HG02571 (cell line): ENCODE results near the gene ACTL7B.
"Not testable (repeated sequence)": the region's sequence is repeated elsewhere in the genome, so short reads cannot be mapped to it uniquely, and the experiment has no call there.

Experiments
- ATAC-seq: cut with Tn5 transposase; IDR thresholded peaks from one replicate; pipeline ENCODE4 v1.9.1; 2021; ENCODE audit warnings: mild to moderate bottlenecking, moderate library complexity; ENCODE audit not compliant: unreplicated experiment

The ACTL7B gene

DNA sequence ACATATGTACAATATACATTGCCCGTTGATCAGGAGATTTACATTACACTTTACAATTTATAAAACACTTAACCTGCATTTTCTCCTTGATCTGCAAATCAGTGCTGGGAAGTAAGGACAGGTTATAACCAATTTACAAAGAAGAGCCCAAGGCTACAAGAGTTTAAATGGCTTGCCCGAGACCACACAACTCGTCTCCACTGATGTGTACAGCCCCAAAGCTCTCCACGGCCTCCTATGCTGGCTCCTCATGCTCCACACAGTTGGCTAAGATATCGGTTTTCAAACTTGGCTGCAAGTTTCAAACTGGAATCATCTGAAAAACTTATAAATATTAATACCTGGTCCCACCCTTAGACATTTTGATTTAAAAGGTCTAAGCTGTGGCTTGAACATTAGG is 10.3 kb downstream of the ACTL7B start:
- ATAC-seq, result no peak

DNA sequence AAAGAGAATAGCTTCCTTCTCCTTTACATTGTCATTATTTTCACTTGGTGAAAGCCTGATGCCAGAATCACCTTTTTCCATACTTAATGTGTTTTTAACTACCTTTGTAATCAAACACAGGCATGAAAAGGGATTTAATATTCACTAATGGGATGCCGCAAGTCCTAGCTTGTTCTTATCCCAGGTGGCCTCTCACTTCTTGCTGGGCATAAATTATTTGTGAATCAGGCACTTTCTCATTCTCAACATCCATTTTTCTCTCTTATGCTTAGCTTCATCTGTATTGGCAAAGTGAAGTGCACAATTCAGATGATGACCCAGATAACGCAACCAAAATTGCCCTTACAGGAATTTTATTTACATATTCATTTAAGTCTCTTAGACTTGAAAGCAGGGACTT is 10.9 kb downstream of the ACTL7B start:
- no peak for ATAC-seq

DNA sequence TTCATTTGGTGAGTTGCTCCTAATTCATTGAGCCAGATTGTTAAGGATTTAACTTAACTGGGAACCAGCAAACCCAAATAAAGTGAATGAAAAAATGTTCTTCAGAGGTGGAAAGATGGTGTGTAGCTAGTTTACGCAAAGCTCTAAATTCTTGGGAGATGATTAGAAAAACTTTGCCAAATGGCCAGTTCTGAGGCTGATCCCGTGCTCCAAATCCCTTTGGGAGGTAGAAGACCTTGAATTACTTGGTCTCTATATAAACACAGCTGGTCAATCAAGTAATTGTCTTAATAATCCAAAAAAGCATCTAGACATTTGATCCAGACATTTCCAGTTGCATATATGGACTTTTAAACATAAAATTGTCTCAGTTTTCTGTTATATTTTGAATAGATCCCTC is 11.4 kb downstream of the ACTL7B start:
- no peak for ATAC-seq

DNA sequence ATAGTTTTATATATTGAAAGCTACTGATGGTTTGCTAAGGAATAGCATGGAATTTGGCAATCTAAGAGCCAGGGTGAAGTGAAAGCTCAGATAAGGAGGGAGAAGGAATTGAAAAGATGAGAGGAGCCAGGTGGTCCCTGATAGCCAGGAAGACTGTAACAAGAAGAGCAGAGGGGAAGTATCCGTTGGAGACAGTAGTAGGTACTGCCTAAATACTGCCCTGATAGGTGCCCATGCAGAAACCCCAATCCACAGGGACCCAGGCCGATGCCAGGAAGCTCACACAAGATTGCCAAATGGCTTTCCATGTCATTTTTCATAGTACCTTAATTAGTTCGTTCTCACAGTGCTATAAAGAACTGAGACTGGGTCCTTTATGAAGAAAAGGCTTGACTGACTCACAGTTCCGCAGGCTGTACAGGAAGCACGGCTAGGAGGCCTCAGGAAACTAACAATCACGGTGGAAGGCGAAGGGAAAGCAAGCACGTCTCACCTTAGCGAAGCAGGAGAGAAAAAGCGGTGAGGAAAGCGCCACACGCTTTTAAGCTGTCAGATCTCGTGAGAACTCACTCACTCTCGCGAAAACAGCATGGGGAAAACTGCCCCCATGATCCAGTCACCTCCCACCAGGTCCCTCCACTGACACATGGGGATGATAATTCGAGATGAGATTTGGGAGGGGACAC is 13.0 kb downstream of the ACTL7B start:
- ATAC-seq, result no peak

DNA sequence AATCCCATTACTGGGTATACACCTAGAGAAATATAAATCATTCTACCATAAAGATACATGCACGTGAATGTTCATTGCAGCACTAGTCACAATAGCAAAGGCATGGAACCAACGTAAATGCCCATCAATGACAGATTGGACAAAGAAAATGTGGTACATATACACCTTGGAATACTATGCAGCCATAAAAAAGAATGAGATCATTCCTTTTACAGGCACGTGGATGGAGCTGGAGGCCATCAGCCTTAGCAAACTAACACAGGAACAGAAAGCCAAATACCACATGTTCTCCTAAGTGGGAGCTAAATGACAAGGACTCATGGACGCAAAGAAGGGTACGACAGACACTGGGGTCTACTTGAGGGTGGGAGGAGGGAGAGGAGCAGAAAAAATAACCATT is 16.2 kb downstream of the ACTL7B start:
- not testable (repeated sequence) for ATAC-seq

DNA sequence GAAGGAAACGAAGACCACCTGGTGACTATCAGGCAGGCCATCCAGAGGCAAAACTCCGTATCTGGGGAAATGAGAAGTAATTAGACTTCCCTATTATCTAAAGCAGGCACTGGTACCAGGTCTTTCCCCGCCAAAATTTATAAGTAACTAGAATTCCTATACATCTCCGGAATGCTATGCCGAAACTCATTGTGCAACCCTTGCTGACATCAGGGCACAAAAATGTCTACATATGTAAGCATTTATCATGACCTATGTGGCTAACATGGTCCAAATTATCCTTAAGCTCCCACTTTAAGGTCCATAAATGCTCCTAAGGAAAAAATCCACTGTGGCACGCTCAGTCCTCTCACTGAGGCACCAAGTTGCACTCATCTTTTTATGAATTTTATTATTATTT is 17.8 kb downstream of the ACTL7B start:
- ATAC-seq, result no peak

DNA sequence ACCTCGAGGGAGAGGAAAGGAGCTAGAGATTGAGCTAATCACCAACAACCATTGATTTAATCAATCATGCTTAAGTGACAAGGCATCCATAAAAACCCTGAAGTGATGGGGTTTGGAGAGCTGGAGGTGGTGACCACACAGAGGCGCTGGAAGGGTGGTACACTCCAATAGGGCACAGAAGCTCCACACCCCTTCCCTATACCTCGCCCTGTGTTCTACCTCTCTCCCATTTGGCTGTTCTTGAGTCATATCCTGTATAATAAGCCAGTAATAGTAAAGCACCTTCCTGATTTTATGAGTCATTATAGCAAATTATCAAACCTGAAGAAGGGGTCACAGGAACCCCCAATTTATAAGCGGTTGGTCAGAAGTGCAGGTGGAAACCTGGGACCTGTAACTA is 18.3 kb downstream of the ACTL7B start:
- ATAC-seq, result no peak

DNA sequence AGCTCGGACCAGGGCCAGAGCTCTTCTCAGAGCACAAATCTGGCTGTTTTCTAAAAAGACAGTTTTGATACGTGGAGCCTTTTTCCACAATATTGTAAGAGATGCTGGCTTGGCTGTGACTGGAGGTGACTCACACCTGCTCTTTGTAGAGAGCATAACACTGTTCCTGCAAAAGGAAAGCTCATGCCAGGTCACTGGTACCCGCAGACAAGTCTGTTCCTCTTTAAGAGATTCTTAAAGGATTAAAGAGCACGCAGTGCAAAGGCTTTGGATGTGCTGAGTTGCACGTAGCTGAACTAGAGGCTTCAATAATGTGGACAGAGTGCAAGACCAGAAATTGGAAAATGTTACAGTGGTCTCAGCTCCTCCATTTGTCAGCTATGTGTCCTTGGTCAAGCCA is 19.0 kb downstream of the ACTL7B start:
- ATAC-seq, result no peak

DNA sequence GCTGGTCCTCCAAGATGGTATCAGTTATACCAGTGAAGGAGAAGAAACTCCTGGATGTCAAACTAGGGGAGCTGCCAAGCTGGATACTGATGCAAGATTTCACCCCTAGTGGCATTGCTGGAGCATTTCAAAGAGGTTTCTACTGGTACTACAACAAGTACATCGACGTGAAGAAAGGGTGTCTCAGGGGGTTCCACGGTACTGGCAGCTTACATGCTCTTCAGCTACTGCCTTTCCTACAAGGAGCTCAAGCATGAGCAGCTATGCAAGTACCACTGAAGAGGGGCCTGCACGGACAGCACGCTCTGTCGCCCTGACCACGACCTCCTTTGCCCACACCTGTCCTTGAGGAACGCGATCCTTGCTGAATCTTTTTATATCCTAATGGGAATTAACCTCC is 19.5 kb downstream of the ACTL7B start:
- ATAC-seq, result no peak

DNA sequence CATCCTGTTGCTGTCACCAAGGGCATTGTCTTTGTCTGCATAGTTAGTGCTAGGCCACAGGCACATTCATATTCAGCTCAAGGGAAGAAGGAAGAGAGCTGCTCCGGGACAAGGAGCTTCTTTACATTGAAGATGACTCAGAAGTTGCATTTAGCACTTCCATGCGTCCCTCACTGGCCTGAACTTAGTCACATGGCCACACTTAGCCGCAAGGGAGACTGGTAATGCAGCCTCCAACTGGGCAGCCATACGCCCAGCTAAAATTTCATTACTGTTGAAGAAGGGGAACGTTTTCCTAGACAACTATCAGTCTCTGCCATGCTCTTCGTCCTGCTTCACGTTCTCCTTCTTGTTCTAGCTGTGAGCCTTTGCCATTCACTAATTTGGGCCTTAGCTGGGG is 20.0 kb downstream of the ACTL7B start:
- ATAC-seq, result no peak

DNA sequence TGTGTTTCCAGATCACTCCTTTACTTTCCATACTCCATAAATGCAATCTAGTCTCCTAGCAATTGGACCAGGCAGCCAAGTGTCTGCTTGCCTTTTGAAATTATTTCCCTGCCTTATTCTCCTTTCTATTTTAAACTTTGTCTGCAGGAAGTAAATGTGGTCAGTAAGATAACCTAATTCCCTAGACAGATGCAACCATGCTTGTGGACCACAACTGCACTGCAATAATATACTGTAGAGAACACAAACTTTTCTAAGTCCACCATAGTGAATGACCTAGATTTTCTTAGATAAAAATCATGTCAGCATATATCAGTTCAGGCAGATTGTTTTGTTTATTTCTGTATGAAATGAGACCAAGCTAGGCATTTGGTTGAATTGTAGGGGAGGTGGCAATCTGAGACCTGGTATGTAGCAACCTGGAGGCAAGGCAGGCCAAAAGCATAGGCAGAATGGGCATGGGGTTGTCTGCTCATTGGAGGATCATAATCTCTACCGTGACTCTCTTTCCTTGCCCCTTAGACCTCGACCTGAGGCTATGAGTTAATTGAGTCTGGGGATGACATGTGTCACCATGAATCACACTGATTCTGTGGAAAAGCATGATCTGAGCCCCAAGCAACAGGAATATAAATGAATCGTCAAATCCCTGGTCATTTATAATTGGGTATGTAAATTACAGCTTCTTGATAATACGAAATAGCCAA is 20.7 kb downstream of the ACTL7B start:
- ATAC-seq, result no peak

DNA sequence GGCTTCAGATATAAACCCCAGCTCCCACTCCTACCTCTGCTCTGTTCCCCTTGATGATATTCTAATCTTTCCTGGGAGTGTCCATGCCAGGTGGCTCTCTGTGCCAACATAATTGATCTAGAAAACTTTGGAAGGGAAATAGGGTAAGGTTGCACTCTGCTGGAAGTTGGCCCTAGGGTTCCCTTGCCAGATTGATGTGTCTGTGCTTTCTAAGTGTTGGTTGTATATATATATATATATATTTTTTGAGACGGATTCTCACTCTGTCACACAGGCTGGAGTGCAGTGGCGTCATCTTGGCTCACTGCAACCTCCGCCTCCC is 23.6 kb downstream of the ACTL7B start:
- no peak for ATAC-seq

DNA sequence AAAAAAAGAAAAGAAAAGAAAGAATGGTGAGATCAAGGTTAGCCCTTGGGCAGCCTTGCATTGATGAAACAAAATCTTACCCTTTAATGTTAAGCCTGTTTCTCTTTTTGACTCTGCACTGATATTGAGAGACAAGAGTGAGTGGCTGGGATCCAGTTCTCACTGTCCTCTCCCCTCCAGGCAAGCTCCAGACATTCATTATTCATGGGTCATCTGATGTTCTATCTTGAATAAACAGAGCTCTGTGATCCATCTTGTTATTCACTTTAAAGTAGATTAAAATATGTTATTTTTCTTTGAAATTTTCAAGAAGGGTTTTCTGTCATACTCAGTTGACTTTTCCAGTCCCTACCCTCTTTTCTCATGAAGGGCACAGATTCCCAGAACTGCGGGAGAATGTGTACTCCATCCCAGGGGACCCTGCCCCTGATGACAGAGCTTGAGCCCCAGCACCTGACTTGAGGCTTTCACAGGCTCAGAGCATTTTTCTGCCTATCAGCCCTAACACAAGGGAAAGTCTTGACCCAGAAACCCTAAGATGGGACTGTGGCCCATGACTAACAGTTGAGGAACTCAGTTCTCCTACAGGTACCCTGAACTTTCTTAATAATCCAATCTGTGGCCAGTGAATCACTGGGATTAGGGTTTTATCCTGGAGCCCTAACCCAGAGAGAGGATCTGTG is 24.1 kb downstream of the ACTL7B start:
- no peak for ATAC-seq

DNA sequence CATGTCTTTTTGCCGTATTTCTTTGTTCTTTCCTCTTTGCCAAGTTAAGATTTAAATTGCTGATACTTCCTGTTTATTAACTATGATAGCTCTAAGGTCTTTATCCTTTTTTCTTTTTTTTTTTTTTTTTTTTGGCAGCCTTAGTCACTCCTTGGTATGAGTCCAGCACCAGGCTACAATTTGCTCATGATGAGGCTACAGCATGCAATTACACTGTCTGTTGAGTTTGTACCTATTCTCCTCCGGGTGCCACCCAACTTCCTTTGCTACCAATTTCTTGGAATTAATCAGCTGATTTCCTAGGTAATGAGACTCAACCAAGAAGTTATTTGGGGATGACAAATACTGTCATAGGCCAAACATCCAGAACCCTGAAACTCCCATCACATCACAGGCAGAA is 25.5 kb downstream of the ACTL7B start:
- no peak for ATAC-seq

DNA sequence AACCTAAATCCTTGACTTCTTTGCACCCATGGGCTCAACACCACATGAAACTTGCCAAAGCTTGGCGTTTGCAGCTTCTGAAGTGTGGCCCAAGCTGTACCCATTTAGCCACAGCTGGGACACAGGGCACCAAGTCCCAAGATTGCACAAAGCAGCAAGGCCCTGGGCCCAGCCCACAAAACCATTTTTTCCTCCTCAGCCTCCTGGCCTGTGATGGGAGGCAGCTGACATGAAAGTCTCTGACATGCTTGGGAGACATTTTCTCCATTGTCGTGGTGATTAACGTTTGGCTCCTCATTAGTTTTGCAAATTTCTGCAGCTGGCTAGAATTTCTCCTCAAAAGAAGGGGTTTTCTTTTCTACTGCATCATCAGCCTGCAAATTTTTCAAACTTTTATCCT is 32.0 kb downstream of the ACTL7B start:
- no peak for ATAC-seq

DNA sequence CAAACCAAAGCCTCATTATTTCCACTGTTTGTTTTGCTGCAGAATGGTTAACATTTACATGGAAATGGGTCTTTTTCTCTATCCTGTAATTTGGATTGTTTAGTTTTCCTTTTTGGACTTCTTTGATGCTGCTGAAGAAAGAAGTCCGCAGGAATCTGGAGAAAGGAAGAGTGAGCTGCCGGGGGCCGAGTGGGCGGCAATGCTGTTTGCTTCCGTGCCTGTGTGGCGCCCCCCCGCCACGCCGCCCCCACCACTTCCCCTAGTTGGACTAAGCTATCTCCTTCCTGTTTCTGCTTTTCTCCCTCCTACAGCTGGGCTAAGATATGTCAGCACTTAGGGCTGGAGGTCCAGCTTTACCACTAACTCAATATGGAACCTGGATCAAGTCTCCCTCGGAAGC is 39.7 kb downstream of the ACTL7B start:
- ATAC-seq, result no peak

DNA sequence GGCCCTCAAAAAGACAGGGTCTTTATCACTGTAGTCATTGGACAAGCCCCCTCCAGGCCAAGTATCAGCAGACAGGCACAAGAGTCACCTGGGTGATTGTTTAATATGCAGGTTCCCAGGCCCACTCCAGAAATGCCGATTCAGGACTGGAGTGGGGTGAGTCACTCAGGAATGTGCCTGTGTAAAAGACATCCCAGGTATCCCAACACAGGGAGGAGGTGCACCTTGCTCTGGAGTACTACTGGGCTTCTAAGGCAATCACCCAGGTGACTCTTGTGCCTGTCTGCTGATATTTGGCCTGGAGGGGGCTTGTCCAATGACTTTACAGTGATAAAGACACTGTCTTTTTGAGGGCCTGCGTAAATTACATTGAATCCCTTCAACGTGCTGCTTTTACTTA is 40.6 kb downstream of the ACTL7B start:
- no peak for ATAC-seq

DNA sequence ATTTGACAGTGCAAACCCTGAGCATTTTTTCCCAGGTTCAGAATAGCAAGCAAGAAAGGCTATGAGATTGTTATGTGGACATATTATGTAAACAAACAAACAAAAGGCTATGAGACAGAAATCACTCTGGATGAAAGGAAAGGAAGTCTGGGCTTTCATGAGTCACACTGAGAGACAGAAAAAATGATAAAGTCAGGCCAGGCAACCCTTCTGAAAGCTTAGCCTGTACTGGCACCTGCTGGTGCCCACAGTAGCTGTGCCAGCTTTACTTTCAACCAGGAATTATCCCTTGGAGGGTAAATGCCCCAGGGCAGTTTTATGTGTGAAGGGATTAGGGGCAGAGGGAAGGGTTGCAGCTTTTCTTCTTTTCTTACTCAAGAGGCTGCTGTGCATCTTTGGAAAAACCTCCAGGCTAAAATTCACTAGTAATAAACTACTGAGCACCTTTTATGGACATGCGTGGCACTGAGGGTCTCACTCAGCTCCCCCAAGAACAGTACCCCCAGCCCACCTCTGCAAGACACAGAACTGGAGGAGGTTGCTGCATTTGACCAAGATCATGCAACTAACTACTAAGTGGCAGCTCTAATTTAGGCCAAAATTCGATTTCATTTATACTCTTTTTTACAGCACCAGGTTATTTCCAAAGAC is 41.7 kb downstream of the ACTL7B start:
- no peak for ATAC-seq

DNA sequence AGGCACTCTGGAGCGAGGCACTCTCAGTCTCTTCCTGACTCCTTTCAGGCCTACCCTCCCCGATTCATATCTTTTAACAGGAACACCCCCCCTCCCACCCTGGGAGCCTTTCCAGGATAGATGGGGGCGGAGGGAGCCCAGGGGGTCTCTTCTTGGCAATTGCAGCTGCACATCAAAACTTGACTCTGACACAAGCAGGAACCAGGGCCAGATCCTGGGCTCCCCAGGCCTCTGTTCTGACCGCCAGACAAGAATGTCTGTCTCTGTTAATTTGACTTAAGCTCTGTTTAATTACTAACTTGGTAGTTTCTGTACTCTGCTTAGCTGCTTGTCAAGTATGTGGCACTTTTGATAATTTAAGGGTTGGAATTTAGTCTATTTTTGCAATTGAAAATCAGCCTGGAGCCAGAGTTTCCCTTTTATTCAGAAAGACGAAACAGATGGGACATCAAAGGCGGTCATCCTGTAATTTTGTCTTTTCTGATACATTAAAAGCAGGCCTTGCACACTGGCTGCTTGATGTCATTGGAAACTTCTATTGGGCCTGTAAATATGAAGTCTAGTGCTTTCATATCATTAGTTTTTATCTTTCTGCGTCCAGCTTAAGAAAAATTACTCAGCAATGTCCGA is 43.3 kb downstream of the ACTL7B start:
- ATAC-seq, result no peak

DNA sequence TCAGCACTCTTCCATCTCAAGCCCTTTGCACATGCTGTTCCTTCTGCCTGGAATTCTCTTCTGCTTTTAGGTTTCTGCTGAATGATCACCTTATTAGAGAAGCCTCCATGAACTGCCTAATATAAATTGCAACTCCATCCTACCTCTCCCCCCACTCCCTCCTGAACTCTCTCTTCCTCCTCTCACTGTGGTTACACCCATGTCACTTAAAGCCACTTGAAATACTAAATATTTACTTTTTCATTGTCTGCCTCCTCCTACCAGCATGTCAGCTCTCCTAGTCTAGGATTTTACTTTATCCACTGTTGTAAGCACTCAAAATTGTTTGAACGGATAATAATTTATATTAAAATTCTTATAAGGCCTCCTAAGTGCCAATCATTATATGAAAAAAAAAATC is 43.8 kb downstream of the ACTL7B start:
- ATAC-seq, result no peak

DNA sequence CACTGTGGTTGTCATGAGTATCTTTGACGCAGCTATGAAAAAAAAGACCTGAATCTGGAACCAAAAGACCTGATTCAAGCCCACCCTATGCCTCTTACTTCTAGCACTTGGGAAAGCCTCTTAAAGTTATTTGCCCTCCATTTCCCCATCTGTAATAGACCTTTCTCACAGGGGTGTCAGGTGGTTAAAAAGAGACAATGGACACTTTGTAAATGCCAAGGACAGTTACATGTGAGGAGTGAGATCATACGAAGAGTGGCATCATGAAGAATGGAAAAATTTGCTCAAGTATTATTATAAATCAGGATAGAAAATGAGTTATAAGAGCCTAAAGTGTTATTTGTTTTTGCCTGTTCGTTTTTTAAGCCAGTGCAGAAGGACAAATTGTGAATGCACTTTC is 46.5 kb downstream of the ACTL7B start:
- ATAC-seq, result no peak
